HepG2 (cell line): Measurements from ENCODE around the gene WNK2. TPM values are rescaled to one million over a fixed set of nuclear protein-coding genes. Genes with fewer than 3 reads are reported as not detected.

Source experiments
- CSRNP2 ChIP-seq: sonication (generic); formaldehyde crosslinking; conservative IDR thresholded peaks from 2 replicates; pipeline ENCODE4 v1.8.0; 2022; ENCODE audit warnings: low read depth, missing genetic modification reagents
- HCFC1 ChIP-seq: fragments of 150-350 bp; IDR thresholded peaks from 2 replicates; pipeline ENCODE4 v1.6.1; 2014; ENCODE audit warnings: low read depth, low read length
- NCOA2 ChIP-seq: sonication (generic); formaldehyde crosslinking; IDR thresholded peaks from 2 replicates; pipeline ENCODE4 v1.8.0; 2022; ENCODE audit warnings: inconsistent platforms
- RBFOX2 ChIP-seq: fragments of 200-400 bp; formaldehyde crosslinking; IDR thresholded peaks from 2 replicates; pipeline ENCODE4 v1.6.1; 2017; ENCODE audit warnings: low read depth, mild to moderate bottlenecking, low read length
- ZNF562 ChIP-seq: sonication (generic); formaldehyde crosslinking; IDR thresholded peaks from 2 replicates; pipeline ENCODE4 v1.8.0; 2022; ENCODE audit warnings: missing genetic modification reagents, borderline replicate concordance
- ZNF674 ChIP-seq: sonication (generic); formaldehyde crosslinking; IDR thresholded peaks from 2 replicates; pipeline ENCODE4 v1.5.0; 2020; ENCODE audit warnings: low read depth, mild to moderate bottlenecking, missing genetic modification reagents
- polyA plus RNA-seq, 8 experiments: library from polyadenylated mRNA; depleted of rRNA in 3 of 8; stranded (reverse) in 7 of 8; unstranded in 1 of 8; fragments of >200 nt; fragmentation: Illumina TruSeq in 4 of 8; extraction: Trizol in 4 of 8; gene quantifications; 2 replicates each; pipeline versions ENCODE4 v1.2.1 to v1.2.3, GENCODE V29; 2011 to 2016; ENCODE audit warnings: low read depth in 4 of 8, missing spikeins in 1 of 8, mixed read lengths in 1 of 8; ENCODE audit not compliant: insufficient read depth in 1 of 8
- total RNA-seq, 5 experiments: library from RNA; depleted of rRNA; stranded (reverse); fragments of >200 nt; fragmentation: Illumina TruSeq; extraction: Trizol; gene quantifications; 2 replicates each; pipeline ENCODE4 v1.2.3, GENCODE V29; 2016; ENCODE audit warnings: low read depth in 1 of 5
- TF ChIP-seq, protein P1 (sequence below): sonication (generic); formaldehyde crosslinking; conservative IDR thresholded peaks from 2 replicates; pipeline ENCODE4 v1.4.0; 2020; ENCODE audit warnings: missing genetic modification reagents
- TF ChIP-seq, protein P2 (sequence below): sonication (generic); formaldehyde crosslinking; IDR thresholded peaks from 2 replicates; pipeline ENCODE4 v1.4.0; 2020; ENCODE audit warnings: missing genetic modification reagents, borderline replicate concordance

WNK2 gene
- total and polyA plus RNA-seq, 2 of the 13 experiments (the other 11 are each of a cell fraction or from before 2014, with no cell fraction given): 10.5 to 12.0 TPM

DNA sequence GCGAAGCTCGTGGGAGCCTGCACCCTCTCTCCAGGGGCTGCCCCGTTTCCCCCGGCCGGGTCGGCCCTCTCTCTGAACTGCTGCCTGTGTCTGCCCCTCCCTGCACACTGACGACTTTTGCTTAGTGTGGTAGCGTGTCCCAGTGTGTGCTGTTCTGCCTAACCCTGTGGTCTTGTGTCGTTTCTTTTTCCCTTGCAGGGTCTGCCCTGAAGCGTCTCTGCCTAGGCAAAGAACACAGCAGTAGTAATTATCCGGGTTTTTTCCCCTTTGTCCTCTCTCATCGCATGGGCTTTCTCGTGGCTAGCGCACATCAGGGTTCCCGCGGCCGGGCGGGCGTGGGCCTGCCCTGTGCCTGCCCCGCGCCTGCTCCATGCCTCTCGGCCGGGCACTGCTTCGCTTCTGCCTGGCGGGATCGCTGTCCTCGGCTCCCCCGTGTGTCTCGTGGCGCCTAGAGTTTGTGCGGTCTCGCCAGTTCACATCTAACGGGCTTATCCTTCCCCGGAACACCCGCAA is 122.7 kb downstream of the WNK2 start (continued):
- TF ChIP-seq CSRNP2 (CRISPR knock-in tag) (no peak), ZNF674 (CRISPR knock-in tag) (no peak), ZNF562 (no peak), HCFC1 (no peak), NCOA2 (no peak), RBFOX2 (no peak)
- TF ChIP-seq, protein P1, sequence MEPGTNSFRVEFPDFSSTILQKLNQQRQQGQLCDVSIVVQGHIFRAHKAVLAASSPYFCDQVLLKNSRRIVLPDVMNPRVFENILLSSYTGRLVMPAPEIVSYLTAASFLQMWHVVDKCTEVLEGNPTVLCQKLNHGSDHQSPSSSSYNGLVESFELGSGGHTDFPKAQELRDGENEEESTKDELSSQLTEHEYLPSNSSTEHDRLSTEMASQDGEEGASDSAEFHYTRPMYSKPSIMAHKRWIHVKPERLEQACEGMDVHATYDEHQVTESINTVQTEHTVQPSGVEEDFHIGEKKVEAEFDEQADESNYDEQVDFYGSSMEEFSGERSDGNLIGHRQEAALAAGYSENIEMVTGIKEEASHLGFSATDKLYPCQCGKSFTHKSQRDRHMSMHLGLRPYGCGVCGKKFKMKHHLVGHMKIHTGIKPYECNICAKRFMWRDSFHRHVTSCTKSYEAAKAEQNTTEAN (CRISPR knock-in tag): no peak
- TF ChIP-seq, protein P2, sequence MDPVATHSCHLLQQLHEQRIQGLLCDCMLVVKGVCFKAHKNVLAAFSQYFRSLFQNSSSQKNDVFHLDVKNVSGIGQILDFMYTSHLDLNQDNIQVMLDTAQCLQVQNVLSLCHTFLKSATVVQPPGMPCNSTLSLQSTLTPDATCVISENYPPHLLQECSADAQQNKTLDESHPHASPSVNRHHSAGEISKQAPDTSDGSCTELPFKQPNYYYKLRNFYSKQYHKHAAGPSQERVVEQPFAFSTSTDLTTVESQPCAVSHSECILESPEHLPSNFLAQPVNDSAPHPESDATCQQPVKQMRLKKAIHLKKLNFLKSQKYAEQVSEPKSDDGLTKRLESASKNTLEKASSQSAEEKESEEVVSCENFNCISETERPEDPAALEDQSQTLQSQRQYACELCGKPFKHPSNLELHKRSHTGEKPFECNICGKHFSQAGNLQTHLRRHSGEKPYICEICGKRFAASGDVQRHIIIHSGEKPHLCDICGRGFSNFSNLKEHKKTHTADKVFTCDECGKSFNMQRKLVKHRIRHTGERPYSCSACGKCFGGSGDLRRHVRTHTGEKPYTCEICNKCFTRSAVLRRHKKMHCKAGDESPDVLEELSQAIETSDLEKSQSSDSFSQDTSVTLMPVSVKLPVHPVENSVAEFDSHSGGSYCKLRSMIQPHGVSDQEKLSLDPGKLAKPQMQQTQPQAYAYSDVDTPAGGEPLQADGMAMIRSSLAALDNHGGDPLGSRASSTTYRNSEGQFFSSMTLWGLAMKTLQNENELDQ: no peak
